K562 (cell line): ENCODE measurements around the gene PHF11. TPM values are rescaled to one million over a fixed set of nuclear protein-coding genes. Genes with fewer than 3 reads are reported as not detected.

Experiments used
- ATAC-seq: fragments of 200-7000 bp; cut with Tn5 transposase; 3 replicates; pipeline ENCODE4 v1.9.1; 2020; ENCODE audit warnings: moderate library complexity
- BruUV-seq: library from RNA; stranded (reverse); fragments of 400-500 nt; replicated peaks from 2 replicates; lab custom pipeline; 2021; lab: Mats Ljungman, UMichigan
- CTCF ChIA-PET: fragments of 300-600 bp; formaldehyde crosslinking; extraction: SDS; loops from one replicate; lab custom pipeline; 2021; ENCODE audit warnings: low intra/inter-chr PET ratio; lab: Yijun Ruan, JAX
- POLR2A ChIA-PET: fragments of 300-600, 350-650 bp; sonication (Branson Sonifier 250); formaldehyde crosslinking; extraction: SDS; loops from one replicate; lab custom pipeline; 2021; ENCODE audit warnings: antibody characterized with exemption, inconsistent platforms; lab: Yijun Ruan, JAX
- DNase-seq, 4 experiments: peaks; one replicate each; pipeline versions ENCODE4 v3.0.0 to v3.0.0-alpha.2; 2011 to 2018; ENCODE audit warnings: low spot score in 3 of 4, mixed read lengths in 3 of 4; ENCODE audit errors: extremely low read depth in 1 of 4
- FAIRE-seq: peaks from 2 replicates; lab custom pipeline; 2011; peaks lifted over from hg19 to GRCh38; lab: Jason Lieb, UNC
- H2AFZ ChIP-seq: 2 replicates; pipeline ENCODE4 v1.6.0; 2011; ENCODE audit warnings: low read depth, low read length, control low read depth, inconsistent platforms
- H3K27ac ChIP-seq: fragments of 200-600 bp; 3 replicates; pipeline ENCODE4 v1.8.0; 2011; ENCODE audit warnings: low read depth, mild to moderate bottlenecking, control low read depth, inconsistent platforms, low read length, moderate library complexity, mixed read lengths; ENCODE audit errors: extremely low read depth
- H3K27me3 ChIP-seq, 2 experiments: fragments of 300-600 bp in 1 of 2; 2 replicates in 1 of 2; 3 replicates in 1 of 2; pipeline versions ENCODE4 v1.6.0 to v1.8.0; 2011; ENCODE audit warnings: inconsistent platforms in 2 of 2, low read length in 2 of 2, mild to moderate bottlenecking in 1 of 2, mixed read lengths in 1 of 2, moderate library complexity in 1 of 2; ENCODE audit not compliant: control insufficient read depth in 2 of 2, insufficient read depth in 2 of 2
- H3K36me3 ChIP-seq: fragments of 300-600 bp; 3 replicates; pipeline ENCODE4 v1.8.0; 2011; ENCODE audit warnings: mild to moderate bottlenecking, low read length, inconsistent platforms; ENCODE audit not compliant: control insufficient read depth, insufficient read depth
- H3K4me1 ChIP-seq, 2 experiments: fragments of 200-600 bp in 1 of 2; replicated peaks in 1 of 2; 2 replicates in 1 of 2; 3 replicates in 1 of 2; pipeline versions ENCODE4 v1.5.1 to v1.8.0; 2011; ENCODE audit warnings: inconsistent platforms in 2 of 2, low read length in 2 of 2, mild to moderate bottlenecking in 1 of 2, mixed read lengths in 1 of 2, moderate library complexity in 1 of 2; ENCODE audit not compliant: control insufficient read depth in 2 of 2, insufficient read depth in 2 of 2
- H3K4me2 ChIP-seq: 2 replicates; pipeline ENCODE4 v1.6.1; 2011; ENCODE audit warnings: low read length, control low read depth, inconsistent platforms, mixed read lengths; ENCODE audit not compliant: insufficient read depth
- H3K4me3 ChIP-seq: fragments of 200-600 bp; sonication (generic), shearing (Covaris generic); 2 replicates; pipeline ENCODE4 v1.5.1; 2016; ENCODE audit warnings: control low read depth, inconsistent platforms
- H3K79me2 ChIP-seq: fragments of 200-600 bp; 3 replicates; pipeline ENCODE4 v1.8.0; 2011; ENCODE audit warnings: low read length, inconsistent platforms; ENCODE audit not compliant: control insufficient read depth, insufficient read depth
- H3K9ac ChIP-seq, 2 experiments: 2 replicates each; pipeline versions ENCODE4 v1.6.0 to v1.6.1; 2011; ENCODE audit warnings: low read depth in 2 of 2, low read length in 2 of 2, control low read depth in 1 of 2, inconsistent platforms in 1 of 2, mild to moderate bottlenecking in 1 of 2, mixed read lengths in 1 of 2; ENCODE audit not compliant: insufficient read depth in 1 of 2
- H3K9me1 ChIP-seq: one replicate; pipeline ENCODE4 v1.6.0; 2011; ENCODE audit warnings: inconsistent platforms, mild to moderate bottlenecking, low read length, moderate library complexity; ENCODE audit not compliant: control insufficient read depth, insufficient read depth
- H3K9me3 ChIP-seq: replicated peaks from 2 replicates; pipeline ENCODE4 v1.5.1; 2011; ENCODE audit warnings: low read depth, low read length, inconsistent platforms; ENCODE audit not compliant: control insufficient read depth, insufficient read depth
- H4K20me1 ChIP-seq: replicated peaks from 2 replicates; pipeline ENCODE4 v1.6.1; 2011; ENCODE audit warnings: low read length, inconsistent platforms, mixed read lengths; ENCODE audit not compliant: control insufficient read depth, insufficient read depth
- DPF2 ChIP-seq: fragments of 450-650 bp; IDR thresholded peaks from 2 replicates; pipeline ENCODE4 v1.6.1; 2016
- HOXB6 ChIP-seq: fragments of 250-450 bp; sonication (Bioruptor Pico); IDR thresholded peaks from 2 replicates; pipeline ENCODE4 v1.5.1; 2022; ENCODE audit warnings: mild to moderate bottlenecking, borderline replicate concordance
- NFXL1 ChIP-seq: fragments of 450-650 bp; formaldehyde crosslinking; IDR thresholded peaks from 2 replicates; pipeline ENCODE4 v1.4.0; 2021; ENCODE audit warnings: mild to moderate bottlenecking
- PCBP1 ChIP-seq: fragments of 200-400 bp; formaldehyde crosslinking; IDR thresholded peaks from 2 replicates; pipeline ENCODE4 v1.6.1; 2018; ENCODE audit warnings: mild to moderate bottlenecking, low read depth, low read length; ENCODE audit not compliant: poor library complexity, severe bottlenecking
- SRSF3 ChIP-seq: fragments of 200-400 bp; formaldehyde crosslinking; IDR thresholded peaks from 2 replicates; pipeline ENCODE4 v1.6.1; 2016; ENCODE audit warnings: mild to moderate bottlenecking, low read length, moderate library complexity; ENCODE audit not compliant: insufficient read depth
- TCF15 ChIP-seq: fragments of 250-450 bp; sonication (Bioruptor Pico); IDR thresholded peaks from 2 replicates; pipeline ENCODE4 v1.8.0; 2022; ENCODE audit warnings: moderate library complexity, mild to moderate bottlenecking, inconsistent platforms
- ZFP91 ChIP-seq: sonication (generic); formaldehyde crosslinking; IDR thresholded peaks from 2 replicates; pipeline ENCODE4 v1.8.0; 2022; ENCODE audit warnings: mild to moderate bottlenecking, missing genetic modification reagents
- WGBS: fragments of 100-300 bp; shearing (Covaris generic); methylation state at CpG from one replicate; pipeline ENCODE4 v1.1.6; 2016; ENCODE audit warnings: low coverage, mixed read lengths; ENCODE audit not compliant: insufficient coverage; ENCODE audit errors: missing lambda C conversion rate; 5-methylcytosine and 5-hydroxymethylcytosine counted together
- in situ Hi-C: fragments of 300-500 bp; cut with MboI; formaldehyde crosslinking; loops from 4 replicates; pipeline ENCODE4 v1.15.0; 2018; ENCODE audit warnings: inconsistent platforms, mixed read lengths
- intact Hi-C: fragments of 100-400 bp; cut with micrococcal nuclease; formaldehyde crosslinking; loops from 2 replicates; pipeline ENCODE4 v1.14.2; 2022
- polyA plus RNA-seq, 8 experiments: library from polyadenylated mRNA; depleted of rRNA in 4 of 8; stranded (reverse) in 5 of 8; unstranded in 3 of 8; fragments of >200 nt; fragmentation: Nextera tagmentation in 2 of 8; fragmentation: Illumina TruSeq in 1 of 8; extraction: Ambion mirVana in 2 of 8; extraction: Trizol in 1 of 8; gene quantifications; 2 replicates each; pipeline versions ENCODE4 v1.2.1 to v1.2.3, GENCODE V29; 2011 to 2014; ENCODE audit warnings: inconsistent platforms in 1 of 8, missing spikeins in 1 of 8
- total RNA-seq, 7 experiments: library from RNA; depleted of rRNA in 6 of 7; stranded (reverse); fragments of >200 nt in 6 of 7; fragmentation: Illumina TruSeq in 2 of 7; extraction: Trizol in 2 of 7; gene quantifications; 2 replicates each; pipeline versions ENCODE4 v1.2.1 to v1.2.3, GENCODE V29; 2011 to 2021; ENCODE audit warnings: low replicate concordance in 1 of 7

Gene PHF11
- total and polyA plus RNA-seq, 9 of the 15 experiments (the other 6 are each of a cell fraction or from before 2014, with no cell fraction given): 1.9 to 7.0 (median 5.3) TPM

DNA sequence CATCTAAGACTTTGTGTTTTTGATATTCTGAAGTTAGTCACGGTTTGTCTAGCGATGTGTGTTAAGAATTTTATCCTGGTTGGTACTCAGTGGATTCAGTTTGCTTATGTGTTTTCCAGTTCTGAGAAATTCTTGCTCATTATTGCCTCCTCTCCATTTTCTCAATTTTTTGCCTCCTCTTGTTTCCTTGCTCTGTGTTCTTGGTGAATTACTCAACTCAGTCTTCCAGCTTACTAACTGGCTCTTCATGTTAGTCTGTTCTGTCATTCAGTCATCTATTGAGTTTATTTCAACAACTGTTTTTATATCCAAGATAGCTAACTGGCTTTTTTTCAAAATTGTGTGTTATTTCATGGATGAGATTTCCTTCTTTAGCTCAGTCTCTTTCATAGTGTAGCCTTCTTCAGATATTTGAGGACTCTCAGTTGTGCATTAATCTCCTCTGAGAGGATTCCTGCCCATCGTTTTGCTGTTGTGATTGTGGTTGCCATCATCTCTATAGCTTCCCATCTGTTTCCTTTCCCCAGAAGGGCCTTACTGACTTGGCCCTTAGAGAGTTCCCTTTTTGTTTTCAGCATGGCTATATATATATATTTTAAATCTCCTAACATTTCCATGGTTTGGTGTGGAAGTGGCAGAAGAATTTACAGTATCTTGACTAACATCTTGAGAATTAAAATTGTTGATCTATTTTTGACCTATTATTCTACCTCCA, 45.5 kb upstream of the PHF11 start:
- Histone ChIP-seq H3K36me3 (no peaks in the 10 kb centered on the region), H4K20me1 (no peaks in the 10 kb centered on the region), H3K4me1 (0 out of 5 replicates have a peak, but pooled peaks cover 0 to 2% of the 10 kb centered on the region in 2 experiments), H2AFZ (no peak overlapping the region), H3K9me3 (no peaks in the 10 kb centered on the region), H3K27ac (no peak overlapping the region), H3K9ac (no peak overlapping the region), H3K4me2 (no peak overlapping the region), H3K9me1 (no peaks in the 10 kb centered on the region), H3K4me3 (no peak overlapping the region), H3K27me3 (no peaks in the 10 kb centered on the region), H3K79me2 (peaks cover 52% of the 10 kb centered on the region)
- ChIA-PET POLR2A (interaction anchor here (0.6 to 0.7 kb wide), 2 partner anchors 9 to 15 kb away, joined by 3 read pairs; no protein-coding TSS in a partner anchor), CTCF (no interaction called here)
- FAIRE-seq (no peak), ATAC-seq (no peak), DNase-seq (no peak)
- intact Hi-C loops (no loop called here), in situ Hi-C loops (no loop called here)
- 73% methylated on average over 3 of the region's 3 CpGs for WGBS
- TF ChIP-seq SRSF3: no peak
- no peak for TF ChIP-seq ZFP91 (CRISPR knock-in tag)
- TF ChIP-seq TCF15 (CRISPR knock-in tag): no peak
- TF ChIP-seq DPF2: no peak
- TF ChIP-seq PCBP1: no peak
- no peak for TF ChIP-seq NFXL1
- no peak for TF ChIP-seq HOXB6 (CRISPR knock-in tag)
- no TSS peak for BruUV-seq
